Fibroblast of villous mesenchyme (primary cell): ENCODE data around the gene CCDC190. TPM values are rescaled to one million over a fixed set of nuclear protein-coding genes. Genes with fewer than 3 reads are reported as not detected.

Source experiments
- DNase-seq: peaks from one replicate; pipeline ENCODE4 v3.0.0-alpha.2; 2010; ENCODE audit warnings: low read depth
- H3K4me3 ChIP-seq: 2 replicates; pipeline ENCODE4 v1.5.1; 2011; ENCODE audit warnings: low read depth, mild to moderate bottlenecking, low read length
- total RNA-seq: library from RNA; depleted of rRNA; stranded (reverse); fragments of >200 nt; gene quantifications from 2 replicates; pipeline ENCODE4 v1.2.3, GENCODE V29; 2012
- TF ChIP-seq, protein P1 (sequence below): IDR thresholded peaks from 2 replicates; pipeline ENCODE4 v1.5.1; 2012; ENCODE audit warnings: low read depth, mild to moderate bottlenecking, low read length; ENCODE audit not compliant: insufficient read depth

CCDC190 gene
- total RNA-seq, 1 donor, result 0.43 TPM

DNA sequence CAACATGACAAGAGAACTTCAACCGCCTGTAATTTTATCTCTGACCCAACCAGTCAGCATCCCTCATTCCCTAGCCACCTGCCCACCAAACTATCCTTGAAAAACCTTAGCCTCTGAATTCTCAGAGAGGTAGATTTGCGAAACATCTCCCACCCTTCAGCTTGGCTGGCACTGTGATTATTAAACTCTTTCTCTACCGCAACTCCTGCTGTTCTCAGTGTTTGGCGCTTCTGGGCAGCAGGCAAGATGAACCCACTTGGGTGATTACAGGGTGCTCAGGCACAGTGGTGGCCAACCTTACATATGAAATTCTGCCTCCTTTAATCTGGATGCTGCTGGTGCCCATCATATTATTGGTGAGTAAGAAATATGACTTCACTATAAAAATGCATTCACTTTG is 22.1 kb downstream of the CCDC190 start:
- no peak overlapping the region for H3K4me3 ChIP-seq
- TF ChIP-seq, protein P1, sequence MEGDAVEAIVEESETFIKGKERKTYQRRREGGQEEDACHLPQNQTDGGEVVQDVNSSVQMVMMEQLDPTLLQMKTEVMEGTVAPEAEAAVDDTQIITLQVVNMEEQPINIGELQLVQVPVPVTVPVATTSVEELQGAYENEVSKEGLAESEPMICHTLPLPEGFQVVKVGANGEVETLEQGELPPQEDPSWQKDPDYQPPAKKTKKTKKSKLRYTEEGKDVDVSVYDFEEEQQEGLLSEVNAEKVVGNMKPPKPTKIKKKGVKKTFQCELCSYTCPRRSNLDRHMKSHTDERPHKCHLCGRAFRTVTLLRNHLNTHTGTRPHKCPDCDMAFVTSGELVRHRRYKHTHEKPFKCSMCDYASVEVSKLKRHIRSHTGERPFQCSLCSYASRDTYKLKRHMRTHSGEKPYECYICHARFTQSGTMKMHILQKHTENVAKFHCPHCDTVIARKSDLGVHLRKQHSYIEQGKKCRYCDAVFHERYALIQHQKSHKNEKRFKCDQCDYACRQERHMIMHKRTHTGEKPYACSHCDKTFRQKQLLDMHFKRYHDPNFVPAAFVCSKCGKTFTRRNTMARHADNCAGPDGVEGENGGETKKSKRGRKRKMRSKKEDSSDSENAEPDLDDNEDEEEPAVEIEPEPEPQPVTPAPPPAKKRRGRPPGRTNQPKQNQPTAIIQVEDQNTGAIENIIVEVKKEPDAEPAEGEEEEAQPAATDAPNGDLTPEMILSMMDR, result no peak
- no peak for DNase-seq

DNA sequence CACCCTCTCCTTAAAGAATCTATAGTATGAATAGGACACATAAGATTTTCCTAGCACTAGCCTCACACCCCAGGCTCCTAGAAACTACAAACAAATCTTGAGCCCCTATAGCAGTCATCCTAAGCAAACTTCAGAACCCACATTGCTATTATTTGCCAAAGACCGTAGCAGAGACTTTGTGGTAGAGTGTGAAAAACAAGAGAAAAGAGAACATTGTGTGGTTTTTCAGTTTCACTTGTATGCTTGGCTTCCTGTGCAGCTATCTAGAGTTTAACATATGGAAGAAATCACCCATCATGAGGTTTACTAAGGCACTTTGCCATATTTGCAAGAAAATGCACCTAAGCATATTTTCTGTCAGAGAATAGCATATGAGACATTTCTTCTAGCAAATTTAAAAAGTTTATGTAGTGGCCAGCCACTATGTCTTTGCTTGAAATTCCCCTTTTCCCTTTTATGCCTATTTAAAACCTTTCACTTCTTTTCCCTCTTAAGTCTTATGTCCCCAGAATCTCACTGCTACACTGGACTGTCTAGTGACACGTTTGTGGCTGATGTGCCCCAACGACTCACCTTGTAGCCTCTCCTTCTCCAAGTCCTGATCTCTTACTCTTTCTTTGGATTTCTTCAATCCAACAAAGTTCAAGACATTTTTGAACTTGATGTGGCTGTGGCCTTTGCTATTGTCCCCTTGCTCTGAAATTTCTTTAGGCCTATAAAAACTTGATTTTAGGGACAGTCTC is 25.6 kb downstream of the CCDC190 start:
- TF ChIP-seq, protein P1, result no peak
- DNase-seq, result no peak
- H3K4me3 ChIP-seq, result no peak overlapping the region

DNA sequence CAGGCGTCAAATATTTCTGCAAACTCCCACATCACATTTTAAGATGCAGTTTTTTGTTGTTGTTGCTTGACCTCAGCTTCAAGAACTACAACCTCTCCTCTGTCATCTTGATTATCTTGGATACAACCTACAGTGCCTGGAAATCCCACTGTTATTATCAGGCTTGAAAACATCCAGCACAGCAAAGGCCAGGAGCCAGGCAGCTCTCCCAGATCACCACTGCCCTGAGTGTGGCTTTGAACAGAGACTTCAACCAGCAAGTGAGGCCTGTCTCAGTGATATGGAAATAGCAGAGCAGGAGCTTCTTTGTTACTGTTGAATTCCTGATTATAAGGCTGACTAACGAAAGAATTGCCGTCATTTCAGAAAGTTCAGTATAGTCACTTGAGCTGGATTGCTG is 28.5 kb downstream of the CCDC190 start:
- TF ChIP-seq, protein P1, result no peak
- peak; percentile 12 for DNase-seq
- H3K4me3 ChIP-seq, result no peak overlapping the region

DNA sequence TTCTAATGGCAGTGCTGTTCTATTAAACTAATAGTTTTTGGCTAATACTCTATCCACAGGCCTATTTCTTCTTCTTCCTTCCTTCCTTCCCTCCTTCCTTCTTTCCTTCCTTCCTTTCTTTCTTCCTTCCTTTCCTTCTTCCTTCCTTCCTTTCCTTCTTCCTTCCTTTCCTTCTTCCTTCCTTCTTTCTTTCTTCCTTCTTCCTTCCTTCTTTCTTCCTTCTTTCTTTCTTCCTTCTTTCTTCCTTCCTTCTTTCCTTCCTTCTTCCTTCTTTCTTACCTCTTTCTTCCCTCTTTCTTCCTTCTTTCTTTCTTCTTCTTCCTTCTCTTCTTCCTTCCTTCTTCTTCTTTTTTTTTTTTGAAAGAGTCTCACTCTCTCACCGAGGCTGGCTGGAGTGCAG is 31.7 kb downstream of the CCDC190 start:
- DNase-seq, result no peak

DNA sequence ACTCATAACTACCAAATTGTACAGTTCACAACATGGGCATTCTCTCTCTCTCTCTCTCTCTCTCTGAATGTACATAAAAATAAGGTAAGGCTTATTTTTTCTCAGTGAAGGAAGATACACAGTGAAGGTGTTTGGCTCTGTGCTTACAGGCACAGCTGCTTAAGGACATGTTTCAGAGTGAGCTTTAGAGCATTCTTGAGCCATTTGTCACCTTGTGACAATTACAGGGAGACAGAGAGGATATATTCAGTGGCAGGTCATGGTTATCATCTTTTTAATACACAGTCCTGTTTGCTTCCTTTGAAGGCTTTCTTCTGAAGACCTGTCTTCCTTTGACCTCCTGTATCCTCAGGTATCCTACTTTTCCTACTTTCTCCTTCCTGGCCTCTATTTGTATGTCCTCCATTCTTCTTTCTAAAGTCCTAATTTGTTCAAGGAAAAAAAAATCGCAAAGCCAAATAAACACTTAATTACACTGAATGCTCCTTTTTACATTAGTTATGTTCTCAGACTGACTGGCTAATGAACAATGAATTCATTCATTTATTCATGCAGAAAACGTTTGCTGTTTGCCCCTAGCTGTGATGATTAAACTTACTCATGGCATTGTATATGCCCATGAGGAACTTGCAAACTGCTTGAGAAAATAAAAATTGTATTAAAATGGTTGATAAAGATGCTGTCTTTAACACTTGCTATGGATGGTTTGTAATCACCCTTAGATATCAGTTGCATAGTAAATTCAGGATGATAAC is 37.0 kb downstream of the CCDC190 start:
- no peak overlapping the region for H3K4me3 ChIP-seq
- no peak for DNase-seq
- TF ChIP-seq, protein P1, result no peak

More for the DNA sequence above, 31.7 kb downstream of the CCDC190 start:
- no peak overlapping the region for H3K4me3 ChIP-seq
- TF ChIP-seq, protein P1, result no peak

DNA sequence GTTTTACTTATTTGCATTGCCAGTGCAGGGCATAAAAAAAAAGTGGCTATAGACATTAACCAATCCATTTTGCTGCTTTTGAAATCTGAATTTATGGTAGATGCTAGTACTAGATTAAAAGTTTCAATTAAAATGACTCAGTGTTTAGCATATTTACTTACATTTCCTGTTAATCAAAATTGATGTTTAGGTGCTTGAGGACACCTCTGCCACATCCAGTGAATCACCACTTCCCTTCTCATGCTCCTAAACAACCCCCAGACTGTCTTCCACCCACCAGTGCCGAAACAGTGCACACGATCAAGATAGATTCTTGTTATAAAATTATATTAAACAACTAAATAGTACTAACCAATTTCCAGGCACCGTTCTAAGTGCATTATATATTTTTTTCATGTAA is 37.7 kb downstream of the CCDC190 start:
- no peak overlapping the region for H3K4me3 ChIP-seq
- no peak for DNase-seq
- TF ChIP-seq, protein P1, result no peak
